ENCODE results near the gene LOXHD1. TPM values are rescaled to one million over a fixed set of nuclear protein-coding genes. Genes with fewer than 3 reads are reported as not detected.

LOXHD1 gene
- total RNA-seq, 4 donors from 2014 or later, result 0.16 TPM; not detected in 3

DNA sequence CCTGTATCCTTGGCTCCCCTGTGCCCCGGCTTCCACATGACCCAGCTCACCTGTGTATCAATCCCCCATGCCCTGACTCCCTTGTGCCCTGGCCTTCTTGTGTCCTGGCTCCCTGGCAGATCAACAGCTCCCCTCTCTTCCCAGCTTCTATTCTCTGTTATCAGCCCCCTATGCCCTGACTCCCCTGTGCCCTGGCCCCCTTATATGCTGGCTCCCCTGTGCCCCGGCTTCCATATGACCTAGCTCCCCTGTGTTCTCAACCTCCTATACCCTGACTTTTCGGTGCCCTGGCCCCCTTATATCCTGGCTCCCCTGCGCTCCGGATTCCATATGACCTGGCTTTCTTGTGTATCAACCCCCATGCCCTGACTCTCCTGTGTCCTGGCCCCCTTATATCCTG is 209.2 kb downstream of the LOXHD1 start:
- intact Hi-C loops (cut with DNase I; ENCODE audit: low total_unique reads), result no loop called here
- no peak for TF ChIP-seq POLR2A (IDR thresholded peaks at IDR 0.05)
- TF ChIP-seq EP300 (IDR thresholded peaks at IDR 0.05; ENCODE audit: low read depth), result no peak
- no peak for TF ChIP-seq POLR2AphosphoS5 (IDR thresholded peaks at IDR 0.05)
- TF ChIP-seq, protein P1, sequence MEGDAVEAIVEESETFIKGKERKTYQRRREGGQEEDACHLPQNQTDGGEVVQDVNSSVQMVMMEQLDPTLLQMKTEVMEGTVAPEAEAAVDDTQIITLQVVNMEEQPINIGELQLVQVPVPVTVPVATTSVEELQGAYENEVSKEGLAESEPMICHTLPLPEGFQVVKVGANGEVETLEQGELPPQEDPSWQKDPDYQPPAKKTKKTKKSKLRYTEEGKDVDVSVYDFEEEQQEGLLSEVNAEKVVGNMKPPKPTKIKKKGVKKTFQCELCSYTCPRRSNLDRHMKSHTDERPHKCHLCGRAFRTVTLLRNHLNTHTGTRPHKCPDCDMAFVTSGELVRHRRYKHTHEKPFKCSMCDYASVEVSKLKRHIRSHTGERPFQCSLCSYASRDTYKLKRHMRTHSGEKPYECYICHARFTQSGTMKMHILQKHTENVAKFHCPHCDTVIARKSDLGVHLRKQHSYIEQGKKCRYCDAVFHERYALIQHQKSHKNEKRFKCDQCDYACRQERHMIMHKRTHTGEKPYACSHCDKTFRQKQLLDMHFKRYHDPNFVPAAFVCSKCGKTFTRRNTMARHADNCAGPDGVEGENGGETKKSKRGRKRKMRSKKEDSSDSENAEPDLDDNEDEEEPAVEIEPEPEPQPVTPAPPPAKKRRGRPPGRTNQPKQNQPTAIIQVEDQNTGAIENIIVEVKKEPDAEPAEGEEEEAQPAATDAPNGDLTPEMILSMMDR (IDR thresholded peaks at IDR 0.05), result no peak
- Histone ChIP-seq H3K27me3 (no peaks in the 10 kb centered on the region), H3K36me3 (no peaks in the 10 kb centered on the region), H3K27ac (no peak overlapping the region), H3K9me3 (peaks cover 0 to 2% of the 10 kb centered on the region in 2 donors), H3K4me3 (no peak overlapping the region), H3K4me1 (no peaks in the 10 kb centered on the region)
- 90% methylated on average over 2 to 5 of the region's 5 CpGs for WGBS, 2 donors (ENCODE audit: low coverage in 1 of 2)
- in situ Hi-C loops (cut with MboI; ENCODE audit: low pct_ligation_motif_present in 1 of 4, low pct_unique_long_range_greater_than_20kb in 1 of 4, low sequenced_read_pairs in 3 of 4), result no loop called here
- no peak for DNase-seq

DNA sequence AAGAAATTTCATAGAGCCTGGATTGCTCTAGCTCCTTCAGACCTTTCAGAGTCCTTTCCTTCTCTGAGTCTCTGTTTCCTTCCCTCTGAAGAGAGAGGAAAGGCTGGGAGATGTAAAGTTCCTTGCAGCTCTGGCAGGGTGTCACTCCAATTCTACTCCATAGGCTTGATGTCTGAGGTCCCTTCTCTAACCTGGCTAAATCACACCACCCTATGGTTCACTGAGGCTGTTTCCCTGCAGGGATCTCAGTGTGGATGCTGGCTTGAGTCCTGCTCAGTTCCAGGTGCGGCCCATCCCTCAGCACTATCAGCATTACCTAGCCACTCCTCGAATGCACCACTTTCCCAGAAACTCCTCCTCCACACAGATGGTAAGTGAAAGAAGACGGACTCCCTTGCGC is 209.7 kb downstream of the LOXHD1 start:
- 83 to 85% methylated on average over 2 to 4 of the region's 4 CpGs for WGBS, 2 donors (ENCODE audit: low coverage in 1 of 2)
- in situ Hi-C loops (cut with MboI; ENCODE audit: low pct_ligation_motif_present in 1 of 4, low pct_unique_long_range_greater_than_20kb in 1 of 4, low sequenced_read_pairs in 3 of 4), result no loop called here
- H3K27me3 ChIP-seq, result no peaks in the 10 kb centered on the region

DNA sequence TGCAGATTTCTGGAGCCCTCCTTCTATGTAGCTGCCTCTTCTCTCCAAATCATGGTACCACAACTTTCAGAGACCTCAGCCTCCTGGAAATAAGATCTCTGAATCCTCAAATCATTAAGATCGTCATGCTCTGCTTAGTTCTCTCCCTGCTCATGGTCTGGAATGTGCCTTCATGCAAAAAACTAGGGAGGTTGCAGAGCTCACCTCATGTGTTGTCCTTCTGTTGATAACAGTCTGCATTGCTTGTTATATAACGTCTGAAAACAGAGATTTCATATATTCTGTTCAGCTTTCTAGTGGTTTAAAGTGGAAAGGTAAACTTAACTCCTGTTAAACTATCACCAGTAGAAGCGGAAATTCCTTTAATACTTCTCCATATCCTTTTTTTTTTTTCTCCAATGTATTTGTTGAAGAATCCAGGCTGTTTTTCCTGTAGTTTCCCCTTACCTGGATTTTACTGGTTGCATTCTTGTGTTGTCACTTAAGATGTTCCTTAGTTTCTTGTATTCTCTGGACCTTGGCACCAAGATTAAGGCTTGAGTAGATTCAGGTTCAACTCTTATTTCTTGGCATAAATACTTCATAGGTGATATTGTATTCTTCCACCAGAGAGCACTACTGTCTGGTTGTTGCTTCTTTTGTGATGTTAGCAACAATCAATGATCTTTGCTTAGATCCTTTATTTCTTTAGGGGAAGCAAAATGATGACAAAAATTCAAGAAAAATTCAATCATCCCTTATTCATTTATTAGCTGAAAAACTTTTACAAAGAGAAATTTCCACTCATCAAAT is 211.3 kb downstream of the LOXHD1 start:
- Histone ChIP-seq H3K4me1 (no peaks in the 10 kb centered on the region), H3K27me3 (no peaks in the 10 kb centered on the region), H3K27ac (no peak overlapping the region), H3K4me3 (no peak overlapping the region), H3K36me3 (no peaks in the 10 kb centered on the region), H3K9me3 (peaks cover 0 to 3% of the 10 kb centered on the region in 2 donors)
- in situ Hi-C loops (cut with MboI; ENCODE audit: low pct_ligation_motif_present in 1 of 4, low pct_unique_long_range_greater_than_20kb in 1 of 4, low sequenced_read_pairs in 3 of 4) (no loop called here), intact Hi-C loops (cut with DNase I; ENCODE audit: low total_unique reads) (no loop called here)
- WGBS, 2 donors (ENCODE audit: low coverage in 1 of 2), result 71 to 76% methylated on average over 3 of the region's 3 CpGs
- DNase-seq, result no peak
- TF ChIP-seq EP300 (IDR thresholded peaks at IDR 0.05; ENCODE audit: low read depth), result no peak
- TF ChIP-seq, protein P1 (IDR thresholded peaks at IDR 0.05), result no peak
- no peak for TF ChIP-seq POLR2A (IDR thresholded peaks at IDR 0.05)
- no peak for TF ChIP-seq POLR2AphosphoS5 (IDR thresholded peaks at IDR 0.05)

More for the DNA sequence above, 209.7 kb downstream of the LOXHD1 start:
- Histone ChIP-seq H3K27ac (no peak overlapping the region), H3K4me3 (no peak overlapping the region), H3K4me1 (no peaks in the 10 kb centered on the region), H3K36me3 (no peaks in the 10 kb centered on the region), H3K9me3 (peaks cover 0 to 3% of the 10 kb centered on the region in 2 donors)
- intact Hi-C loops (cut with DNase I; ENCODE audit: low total_unique reads), result no loop called here
- no peak for TF ChIP-seq POLR2AphosphoS5 (IDR thresholded peaks at IDR 0.05)
- TF ChIP-seq, protein P1 (IDR thresholded peaks at IDR 0.05), result no peak
- TF ChIP-seq POLR2A (IDR thresholded peaks at IDR 0.05), result no peak
- no peak for TF ChIP-seq EP300 (IDR thresholded peaks at IDR 0.05; ENCODE audit: low read depth)
- no peak for DNase-seq

DNA sequence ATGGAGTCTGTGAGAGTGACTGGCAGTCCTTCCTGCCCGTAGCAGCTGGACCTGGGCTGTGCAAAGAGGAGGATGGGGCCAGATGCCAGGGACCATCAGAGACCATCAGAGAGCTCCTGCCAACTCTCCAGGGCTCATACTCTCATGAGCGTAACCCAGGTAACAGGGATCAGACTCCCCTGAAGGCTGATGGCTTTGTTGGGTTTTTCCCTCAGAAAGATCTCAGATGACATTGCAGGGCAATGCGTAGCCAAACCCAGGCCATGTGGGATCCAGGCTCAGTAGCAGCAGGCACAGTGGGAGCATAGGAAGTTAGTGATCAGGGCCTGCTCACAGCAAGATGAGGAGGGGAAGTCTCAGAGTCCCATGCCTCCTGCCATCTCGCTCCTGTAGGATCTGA is 218.0 kb downstream of the LOXHD1 start:
- DNase-seq, result no peak
- TF ChIP-seq POLR2AphosphoS5 (IDR thresholded peaks at IDR 0.05) (no peak), EP300 (IDR thresholded peaks at IDR 0.05; ENCODE audit: low read depth) (no peak), POLR2A (IDR thresholded peaks at IDR 0.05) (no peak)
- TF ChIP-seq, protein P1 (IDR thresholded peaks at IDR 0.05), result no peak
- in situ Hi-C loops (cut with MboI; ENCODE audit: low pct_ligation_motif_present in 1 of 4, low pct_unique_long_range_greater_than_20kb in 1 of 4, low sequenced_read_pairs in 3 of 4), result no loop called here
- Histone ChIP-seq H3K27me3 (no peaks in the 10 kb centered on the region), H3K4me1 (no peaks in the 10 kb centered on the region), H3K9me3 (peaks cover 0 to 3% of the 10 kb centered on the region in 2 donors), H3K4me3 (no peak overlapping the region), H3K36me3 (no peaks in the 10 kb centered on the region), H3K27ac (no peak overlapping the region)
- 86% methylated on average over 4 of the region's 4 CpGs; no CpG with 5 or more reads in 1 of the 2 donors for WGBS, 2 donors (ENCODE audit: low coverage in 1 of 2)
- intact Hi-C loops (cut with DNase I; ENCODE audit: low total_unique reads), result no loop called here
